ENCODE results near the gene ENOX1.

The ENOX1 gene

DNA sequence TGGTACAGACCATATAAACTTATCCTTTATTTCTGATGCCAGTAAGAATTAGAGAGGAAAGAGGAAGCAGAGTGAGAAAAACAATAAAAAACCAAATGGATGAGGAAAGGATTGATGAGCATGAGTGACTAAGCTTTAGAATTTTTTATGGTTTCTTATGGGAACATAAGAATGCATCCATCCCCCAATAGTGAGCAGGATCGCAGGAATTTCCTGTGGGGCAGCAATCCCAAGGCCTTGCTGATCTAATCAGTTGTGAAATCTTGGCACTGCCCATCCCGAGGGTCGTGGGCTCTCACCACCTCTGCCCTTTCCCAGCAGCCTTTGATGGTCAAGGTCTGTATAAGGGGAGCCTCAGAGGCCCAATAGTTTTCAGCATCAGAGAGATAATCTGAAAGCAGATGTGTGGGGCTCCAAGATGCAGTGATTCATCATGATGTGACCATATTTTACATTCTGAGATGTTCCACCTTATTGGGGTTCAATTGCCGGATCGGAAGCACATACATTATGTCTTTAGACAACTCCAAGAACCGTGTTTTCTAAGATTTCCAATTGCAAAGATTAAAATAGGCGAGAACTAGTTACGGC is 541.3 kb downstream of the ENOX1 start:
- DNase-seq (ENCODE audit: low spot score) = no peak

DNA sequence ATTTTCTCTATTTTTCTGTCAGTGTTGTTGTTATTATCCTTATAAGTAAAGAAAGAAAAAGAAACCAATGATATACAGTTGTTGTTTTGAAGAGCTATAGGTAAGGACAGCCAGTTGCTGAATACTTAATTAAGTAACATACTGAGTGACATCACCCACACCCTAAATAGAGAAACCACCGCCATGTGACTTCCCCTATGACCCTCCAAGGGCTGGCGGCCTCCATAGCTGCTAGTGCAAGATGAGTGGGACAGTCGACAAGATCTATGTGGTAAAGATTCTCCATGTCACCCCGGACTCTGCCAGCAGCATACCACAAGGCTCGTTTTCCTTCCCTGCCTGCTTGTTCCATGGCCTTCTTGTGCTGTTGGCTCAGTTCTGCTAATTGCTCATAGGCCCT is 542.3 kb downstream of the ENOX1 start:
- DNase-seq (ENCODE audit: low spot score) = no peak

DNA sequence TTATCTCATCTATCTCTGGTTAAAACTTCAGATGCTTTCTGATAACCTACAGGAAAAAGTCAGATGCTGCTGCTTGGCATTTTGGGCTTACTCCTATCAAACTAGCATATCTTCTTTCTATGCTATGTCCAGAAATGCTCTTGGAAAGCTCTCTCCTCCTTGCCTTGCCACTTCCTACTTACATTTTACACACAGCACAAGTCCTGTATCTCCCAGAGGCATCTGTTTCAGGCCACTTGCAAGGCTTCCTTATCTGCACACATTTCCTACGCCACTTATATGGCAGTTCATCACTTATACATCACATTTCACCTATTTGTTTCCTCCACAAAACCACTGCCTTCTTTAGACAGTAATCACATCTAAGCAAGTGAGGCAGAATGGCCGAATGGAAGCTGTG is 543.1 kb downstream of the ENOX1 start:
- no peak for DNase-seq (ENCODE audit: low spot score)

DNA sequence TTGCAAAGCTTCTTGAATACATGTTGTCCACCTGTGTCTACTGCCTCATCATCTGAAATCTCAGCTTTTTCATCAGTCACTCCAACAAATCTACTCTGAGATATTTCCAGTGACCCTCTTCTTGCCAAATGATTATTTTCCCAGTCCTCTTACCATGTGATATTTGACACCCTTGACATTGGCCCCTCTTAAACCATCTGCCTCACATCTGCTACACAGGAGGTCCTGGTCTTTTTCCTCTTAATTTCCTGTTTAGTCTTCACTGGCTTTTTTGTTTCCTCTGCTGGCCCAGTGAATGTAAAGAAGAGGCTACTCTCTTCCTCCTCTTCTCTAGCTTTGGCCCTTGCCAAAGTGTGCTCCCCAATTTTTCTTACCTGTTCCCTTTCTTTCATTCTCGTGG is 544.7 kb downstream of the ENOX1 start:
- no peak for DNase-seq (ENCODE audit: low spot score)

DNA sequence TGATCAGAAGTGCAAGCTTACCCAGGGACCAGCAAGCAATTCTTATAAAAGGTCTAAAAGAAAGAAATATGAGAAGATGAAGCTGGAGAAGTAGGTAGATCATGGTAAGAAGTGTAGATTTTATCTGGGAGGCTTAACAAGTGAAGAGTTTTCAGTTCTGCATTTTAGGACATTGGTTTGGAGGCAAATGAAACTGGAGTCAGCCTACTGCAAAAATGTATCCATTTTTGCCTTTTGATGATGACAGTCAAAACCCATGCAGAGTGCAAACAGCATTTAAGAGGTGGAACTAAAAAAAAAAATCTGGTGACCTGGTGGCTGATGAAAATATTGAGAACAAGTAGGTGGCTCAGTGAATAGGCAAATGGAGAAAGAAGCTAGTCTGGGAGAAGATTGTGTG is 546.5 kb downstream of the ENOX1 start:
- no peak for DNase-seq (ENCODE audit: low spot score)

DNA sequence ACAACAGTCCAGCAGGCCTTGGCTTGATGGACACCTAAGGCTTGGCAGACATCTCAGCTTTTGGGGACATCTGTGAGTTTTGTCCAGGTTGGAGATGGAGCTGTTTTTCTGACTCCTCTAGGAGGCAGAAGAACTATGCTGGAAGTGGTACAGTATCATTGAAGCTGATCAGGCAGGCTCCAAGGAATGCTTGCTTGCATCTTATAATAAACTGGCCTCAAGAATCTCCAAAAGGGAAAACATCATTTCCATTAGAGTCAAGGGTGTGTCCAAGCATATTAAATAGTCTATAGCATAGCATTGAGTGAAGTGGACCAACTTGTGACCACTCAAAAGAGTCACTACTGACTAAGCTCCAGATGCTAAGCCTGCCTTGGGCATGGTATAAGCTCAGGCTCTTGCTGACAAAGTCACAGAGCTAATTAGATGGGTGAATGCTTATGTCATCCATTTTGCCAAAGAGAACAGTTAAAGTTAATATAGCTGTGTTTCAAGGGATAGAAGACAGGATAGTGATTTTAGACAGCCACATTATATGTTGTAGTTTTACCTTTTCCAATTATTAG is 547.4 kb downstream of the ENOX1 start:
- DNase-seq (ENCODE audit: low spot score) = no peak

DNA sequence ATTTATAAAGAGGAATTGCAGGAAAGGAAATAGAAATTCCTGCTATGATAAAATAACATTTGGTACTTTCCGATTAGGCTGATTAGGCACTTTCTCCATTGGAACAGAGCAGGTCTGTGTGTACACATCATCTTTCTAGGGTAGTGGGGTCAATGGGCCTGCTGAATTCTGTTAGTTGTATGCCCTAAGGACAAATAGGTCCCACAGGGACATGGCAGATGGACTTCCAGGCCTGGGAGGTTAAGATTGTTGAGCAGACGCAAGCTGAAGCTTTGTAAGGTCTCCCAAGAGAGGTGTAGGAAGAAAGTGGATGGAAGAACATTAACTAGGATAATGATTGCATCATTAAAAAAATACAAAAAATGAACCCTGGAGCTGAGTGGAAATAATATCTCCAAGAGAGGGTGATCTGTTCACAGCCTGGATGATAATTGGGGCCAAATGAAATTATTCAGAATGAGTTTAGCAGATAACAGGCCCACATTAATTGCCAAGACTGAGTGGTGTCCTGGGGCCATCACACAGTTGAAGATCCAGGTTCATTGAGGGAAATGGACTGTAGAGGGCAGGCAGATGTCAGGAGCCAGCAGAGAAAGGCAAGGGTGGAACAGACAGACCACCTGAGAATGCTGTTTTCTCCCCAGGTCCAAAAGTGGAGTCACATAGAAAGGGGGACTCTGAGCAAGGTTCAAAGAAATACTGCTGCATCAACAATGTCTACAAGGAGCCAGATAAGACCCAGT is 548.3 kb downstream of the ENOX1 start:
- DNase-seq (ENCODE audit: low spot score) = no peak

DNA sequence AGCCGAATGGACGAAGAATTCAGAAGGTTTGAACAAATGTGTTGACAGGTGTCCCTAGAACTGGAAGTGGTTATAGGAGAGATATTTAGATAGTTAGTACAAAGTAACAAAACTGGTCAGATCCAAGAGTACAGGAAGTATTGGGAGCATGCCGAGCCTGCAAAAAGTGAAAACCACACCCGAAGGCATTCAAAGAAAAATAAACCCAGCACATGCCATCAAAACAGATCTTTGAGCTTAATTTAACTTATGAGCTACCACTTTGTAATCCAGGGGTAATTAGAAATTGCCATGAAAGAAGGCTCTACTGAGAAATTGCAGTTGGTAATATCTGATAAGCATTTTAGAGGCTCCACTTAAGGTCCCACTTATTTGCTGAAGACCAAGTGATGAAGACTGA is 549.2 kb downstream of the ENOX1 start:
- no peak for DNase-seq (ENCODE audit: low spot score)

DNA sequence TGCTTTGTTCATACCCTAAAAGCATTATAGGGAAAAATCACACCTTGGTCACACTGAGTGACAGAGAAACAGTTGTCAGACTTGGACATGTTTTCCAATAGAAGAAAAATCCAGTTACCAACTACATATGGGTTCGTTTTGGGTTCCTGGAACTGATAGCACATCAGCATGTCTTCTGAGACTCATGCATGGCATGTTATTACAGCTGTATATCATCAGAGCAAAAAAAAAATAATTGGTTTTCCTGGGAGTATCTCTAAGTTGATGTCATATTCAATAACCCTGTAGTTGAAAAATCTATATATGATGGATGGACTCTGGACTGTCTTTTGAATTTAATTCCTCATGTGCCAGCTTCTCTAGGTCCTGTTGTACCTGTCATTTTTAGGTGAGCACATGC is 551.7 kb downstream of the ENOX1 start:
- no peak for DNase-seq (ENCODE audit: low spot score)

DNA sequence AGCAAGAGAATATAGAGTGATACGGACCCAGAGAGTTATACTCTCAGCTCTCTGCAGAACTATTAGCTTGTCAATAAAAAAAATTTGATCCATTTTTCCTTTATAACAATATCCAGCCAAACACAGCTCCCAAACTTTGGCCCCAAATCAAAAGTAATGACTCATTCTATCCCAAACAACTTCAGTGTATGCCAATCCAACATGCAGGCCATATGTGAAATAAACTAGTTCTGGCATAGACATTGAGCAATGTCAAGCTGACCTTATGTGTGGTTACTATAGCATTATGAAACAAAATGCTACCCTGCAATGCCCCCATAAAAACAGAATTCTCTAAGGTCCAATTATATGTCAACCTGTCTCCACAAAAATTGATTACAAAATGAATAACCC is 553.9 kb downstream of the ENOX1 start:
- DNase-seq (ENCODE audit: low spot score) = no peak

DNA sequence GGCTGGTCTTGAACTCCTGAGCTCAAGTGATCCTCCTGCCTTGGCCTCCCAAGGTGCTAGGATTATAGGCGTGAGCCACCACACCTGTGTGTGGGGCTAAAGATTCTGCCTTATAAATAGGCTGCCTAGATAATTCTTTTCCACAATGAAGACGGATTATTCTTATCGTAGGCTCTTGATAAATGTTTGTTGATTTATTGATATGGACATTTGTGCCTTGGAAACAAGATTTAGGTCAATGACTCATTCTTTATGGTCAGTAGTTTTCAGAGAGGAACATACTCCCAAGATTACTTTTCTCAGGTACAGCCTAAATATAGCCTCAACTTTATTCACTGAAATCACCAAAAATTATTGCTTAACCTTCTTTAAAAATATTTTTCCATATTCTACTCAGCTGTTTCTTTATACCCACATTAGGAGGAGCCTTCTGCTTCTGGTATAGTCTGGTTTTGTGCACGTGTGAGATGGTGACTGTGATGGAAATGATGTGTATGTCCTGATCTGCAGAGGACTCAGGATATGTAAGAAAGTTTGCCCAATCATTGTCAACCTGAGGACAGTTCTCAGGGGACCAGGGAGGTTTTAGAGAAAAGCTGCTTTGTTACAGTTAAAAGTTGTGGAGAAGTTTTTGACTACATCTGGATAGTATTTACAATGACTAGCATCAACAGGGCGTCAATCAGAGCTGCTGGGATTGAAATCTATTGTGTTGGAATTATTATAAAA is 554.5 kb downstream of the ENOX1 start:
- no peak for DNase-seq (ENCODE audit: low spot score)

DNA sequence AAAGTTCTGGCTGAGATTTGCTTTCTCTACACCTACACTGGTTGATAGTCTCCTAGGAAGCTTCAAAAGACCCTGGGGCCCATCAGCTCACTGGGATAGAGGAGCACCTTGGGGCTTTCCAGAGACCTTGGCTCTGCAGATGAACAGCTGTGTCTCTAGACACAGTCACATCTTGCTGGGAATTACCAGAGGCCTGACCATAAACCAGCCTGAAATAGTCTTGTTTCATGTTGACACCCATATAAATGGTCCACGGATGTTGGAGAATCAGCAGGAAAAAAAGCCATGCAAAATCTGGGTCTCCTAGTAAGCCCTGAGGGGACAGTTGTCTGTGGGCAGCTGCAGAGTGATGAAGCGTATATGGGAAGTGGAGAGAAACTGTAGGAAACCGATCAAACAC is 555.8 kb downstream of the ENOX1 start:
- no peak for DNase-seq (ENCODE audit: low spot score)

DNA sequence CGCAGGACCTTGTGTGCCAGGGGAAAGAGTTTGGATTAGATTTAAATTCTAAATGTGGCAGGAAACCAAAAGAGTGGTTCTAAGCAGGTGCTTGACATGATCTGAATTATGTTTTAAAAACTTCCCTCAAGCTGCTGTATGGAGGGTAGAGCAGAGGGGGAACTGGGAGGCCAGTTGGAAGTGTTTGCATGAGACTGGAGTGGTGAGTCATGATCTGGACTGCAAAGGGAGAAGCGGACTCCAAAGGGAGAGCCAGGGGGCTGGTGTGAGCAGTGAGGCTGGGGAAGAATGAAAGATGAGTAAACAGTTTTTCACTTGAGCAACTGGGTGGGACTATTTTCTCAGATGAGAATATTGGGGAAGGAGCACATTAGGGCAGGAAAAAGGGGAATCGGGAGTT is 557.3 kb downstream of the ENOX1 start:
- no peak for DNase-seq (ENCODE audit: low spot score)

DNA sequence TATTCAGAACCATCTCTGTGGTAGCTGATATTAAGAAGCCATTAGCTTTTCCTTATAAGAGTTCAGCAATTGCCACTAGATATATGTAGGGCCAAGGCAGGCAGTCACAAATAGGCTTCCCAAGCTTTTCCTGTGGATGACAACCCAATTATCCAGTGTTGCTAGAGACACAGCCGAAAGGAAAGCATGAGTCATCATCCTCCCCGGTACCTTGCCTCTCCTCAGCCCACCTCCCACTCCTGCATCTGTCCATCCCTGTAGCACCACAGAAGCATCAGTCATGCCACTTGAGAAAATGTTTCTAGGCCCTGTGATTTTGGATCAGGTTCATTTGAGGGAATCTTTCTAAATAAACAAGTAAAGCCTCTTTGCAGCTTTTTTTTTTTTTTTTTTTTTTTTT is 559.1 kb downstream of the ENOX1 start:
- DNase-seq (ENCODE audit: low spot score) = no peak

DNA sequence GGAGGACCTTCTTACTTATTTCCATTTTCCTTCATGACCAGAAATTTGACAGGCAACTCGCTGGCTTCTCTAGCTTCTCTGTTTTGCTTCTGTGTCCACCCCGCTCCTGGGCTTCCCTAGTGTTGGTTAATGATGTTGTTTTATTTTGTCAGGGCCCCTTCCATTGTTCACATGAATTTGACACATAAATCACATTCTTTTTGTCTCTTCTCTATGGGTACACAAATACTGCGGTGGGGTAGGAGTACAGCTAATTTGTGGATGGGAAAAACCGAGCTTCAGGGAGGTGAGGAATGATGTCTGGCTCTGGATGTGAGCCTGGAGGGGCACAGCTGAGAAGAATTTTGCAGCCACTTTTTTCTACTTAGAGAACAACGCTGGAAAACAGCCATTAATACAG is 563.6 kb downstream of the ENOX1 start:
- DNase-seq (ENCODE audit: low spot score) = no peak

DNA sequence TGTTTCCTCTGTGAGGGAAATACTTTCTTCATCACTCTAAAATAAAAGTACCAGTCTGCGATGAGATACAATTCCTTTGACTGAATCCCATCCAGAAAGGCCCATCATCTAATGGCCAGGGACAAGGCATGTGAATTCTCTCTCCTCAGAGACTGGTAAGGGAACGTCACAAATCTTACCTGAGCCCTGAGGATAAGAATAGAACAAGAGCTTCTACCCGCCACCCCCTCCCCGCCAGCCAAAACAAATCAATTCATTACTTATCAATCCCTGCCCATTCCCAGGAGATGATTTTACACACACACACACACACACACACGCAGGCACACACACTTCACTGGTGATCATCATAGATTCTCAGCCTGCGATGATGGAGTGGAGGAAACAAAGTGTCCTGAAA is 564.7 kb downstream of the ENOX1 start:
- DNase-seq (ENCODE audit: low spot score) = no peak

DNA sequence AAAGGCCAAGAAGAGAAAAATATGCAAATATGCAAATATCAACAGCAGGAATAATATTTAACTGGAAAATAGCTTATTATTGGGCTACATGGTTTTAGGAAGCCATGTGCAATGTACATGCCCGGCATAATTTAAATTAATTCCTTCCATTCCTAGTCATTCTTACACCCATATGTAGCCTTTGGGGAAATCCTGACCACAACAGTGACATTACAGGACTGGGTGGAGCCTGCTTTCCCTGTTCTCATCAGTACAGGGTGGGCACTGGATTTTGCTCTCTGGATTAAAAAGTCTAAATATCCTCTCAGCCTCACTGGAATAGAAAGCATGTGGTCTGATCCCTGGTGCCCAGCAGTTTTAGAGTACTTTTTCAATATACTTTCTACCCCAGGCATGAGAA is 565.2 kb downstream of the ENOX1 start:
- DNase-seq (ENCODE audit: low spot score) = no peak

DNA sequence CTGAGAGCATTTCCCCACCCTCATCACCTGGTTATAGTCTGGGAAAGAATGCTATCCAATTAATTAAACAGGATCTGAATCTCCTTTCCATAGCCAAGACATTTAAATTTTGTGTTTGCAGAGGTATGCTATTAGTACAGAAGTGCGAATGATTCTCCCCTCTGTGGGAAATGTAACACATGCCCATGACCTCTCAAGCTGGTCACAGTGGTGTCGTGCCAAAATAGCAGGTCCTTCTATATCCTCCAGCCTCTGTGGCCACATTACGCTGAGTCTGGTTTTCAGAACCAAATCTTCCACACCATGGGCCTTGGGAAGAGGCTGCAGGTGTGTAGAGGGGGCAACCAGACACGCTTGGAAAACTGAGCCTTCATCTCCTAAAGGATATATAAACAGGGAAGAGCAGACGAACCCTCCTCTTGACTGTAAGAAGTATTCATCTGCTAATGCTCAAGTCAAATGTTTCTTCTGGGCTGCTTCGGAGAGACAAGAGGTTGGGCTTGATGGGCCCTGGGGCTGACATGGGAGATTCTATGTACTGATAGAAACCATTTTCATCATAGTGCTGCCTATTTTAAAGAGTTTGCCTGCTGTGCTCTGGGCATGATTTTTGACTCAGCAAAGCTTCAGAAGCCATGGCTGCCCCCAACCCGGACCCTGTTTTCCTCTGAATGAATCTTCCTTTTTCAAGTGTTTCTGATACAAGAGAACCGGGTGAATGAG is 565.7 kb downstream of the ENOX1 start:
- DNase-seq (ENCODE audit: low spot score) = no peak

DNA sequence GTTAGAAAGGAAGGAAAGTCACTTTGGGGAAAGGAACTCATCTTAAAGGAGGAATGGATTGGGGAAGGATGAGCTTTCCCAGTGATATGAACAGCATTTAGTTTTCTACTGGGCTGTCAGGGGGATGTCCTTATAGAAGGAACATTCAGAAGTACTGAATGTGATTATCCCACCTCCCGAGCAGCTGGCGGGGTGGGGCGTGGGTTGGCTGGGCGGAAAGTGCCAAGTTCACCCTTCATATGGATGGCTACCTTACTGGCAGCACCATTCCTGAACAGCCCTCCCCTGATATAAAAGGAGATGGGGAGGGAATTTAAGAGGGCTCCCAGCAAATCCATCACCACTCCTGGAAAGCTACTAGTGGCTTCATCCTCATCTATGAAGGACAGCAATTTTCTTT is 572.6 kb downstream of the ENOX1 start:
- DNase-seq (ENCODE audit: low spot score) = no peak

DNA sequence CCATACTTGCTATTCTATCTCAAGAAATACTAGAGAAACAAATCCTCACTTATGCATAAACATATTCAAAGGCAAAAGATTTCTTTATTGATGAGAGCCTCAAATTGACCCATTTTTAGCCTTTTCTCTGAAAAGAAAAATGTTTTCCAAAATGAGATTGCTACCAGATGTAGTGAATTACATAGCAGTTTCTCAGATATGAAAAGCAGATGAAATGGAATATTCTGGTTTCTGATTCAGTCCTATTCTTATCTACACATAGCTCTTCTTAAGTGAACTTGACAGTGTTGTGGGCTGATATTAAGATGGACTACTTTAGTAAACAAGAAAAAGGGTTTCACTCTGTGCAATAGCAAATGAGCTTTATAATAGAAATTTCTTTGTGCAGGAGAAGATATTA is 579.9 kb downstream of the ENOX1 start:
- DNase-seq (ENCODE audit: low spot score) = no peak

DNA sequence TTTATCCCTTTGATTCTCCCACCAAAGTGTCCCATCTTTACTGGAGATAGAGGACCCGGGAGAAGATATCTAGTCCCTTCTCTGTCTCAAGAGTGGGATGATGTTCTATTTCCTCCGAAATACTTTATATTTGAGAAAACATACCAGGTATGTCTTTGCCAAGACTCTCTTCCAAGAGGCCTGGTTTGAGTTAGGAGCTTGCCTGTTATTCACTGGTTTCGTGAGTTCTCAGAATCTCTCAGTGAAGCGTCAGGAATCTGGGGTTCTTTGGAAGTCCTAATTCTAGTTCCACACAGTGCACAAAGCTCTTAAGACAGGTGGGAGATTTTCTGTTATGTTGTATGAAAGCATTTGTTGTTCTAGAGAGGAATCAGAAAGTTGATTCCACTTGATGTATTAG is 581.4 kb downstream of the ENOX1 start:
- no peak for DNase-seq (ENCODE audit: low spot score)

DNA sequence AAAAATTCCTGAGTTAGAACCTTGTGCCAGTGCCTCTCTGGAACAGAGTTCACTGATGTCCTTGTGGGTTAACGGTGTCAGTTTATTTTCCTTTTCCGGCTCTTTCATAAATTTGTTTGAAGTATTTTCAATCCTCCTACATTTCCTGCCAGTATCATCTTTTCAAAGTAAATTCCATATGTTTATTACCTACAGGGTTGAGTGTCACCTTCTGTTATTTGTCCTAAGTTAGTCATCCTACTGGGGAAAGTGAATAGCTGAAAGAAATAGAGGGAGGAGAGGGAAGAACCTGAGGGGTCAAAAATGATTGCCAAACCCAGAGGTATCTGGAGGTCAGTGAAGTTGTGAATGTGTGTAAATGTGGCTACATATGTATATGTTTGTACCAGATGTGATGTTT is 582.2 kb downstream of the ENOX1 start:
- no peak for DNase-seq (ENCODE audit: low spot score)

DNA sequence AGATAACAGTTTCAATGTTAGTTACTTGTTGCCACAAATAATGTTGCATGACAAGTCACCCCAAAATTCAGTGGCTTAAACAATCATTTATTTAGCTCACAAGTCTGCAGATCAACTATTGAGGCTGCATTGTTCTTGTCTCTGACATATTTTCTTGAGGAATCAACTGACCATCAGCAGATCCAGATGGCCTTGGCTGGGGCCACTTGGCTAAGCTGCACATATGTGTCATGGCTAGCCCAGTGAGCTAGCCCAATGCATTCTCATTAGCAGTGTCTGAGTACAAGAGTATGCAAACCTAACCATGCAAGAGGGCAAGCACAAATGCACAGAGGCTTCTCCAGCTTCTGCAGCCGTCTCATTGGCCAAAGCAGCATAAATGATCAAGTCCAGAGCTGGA is 583.0 kb downstream of the ENOX1 start:
- DNase-seq (ENCODE audit: low spot score) = no peak
